ENCODE measurements around the gene WFDC5.

WFDC5 gene

DNA sequence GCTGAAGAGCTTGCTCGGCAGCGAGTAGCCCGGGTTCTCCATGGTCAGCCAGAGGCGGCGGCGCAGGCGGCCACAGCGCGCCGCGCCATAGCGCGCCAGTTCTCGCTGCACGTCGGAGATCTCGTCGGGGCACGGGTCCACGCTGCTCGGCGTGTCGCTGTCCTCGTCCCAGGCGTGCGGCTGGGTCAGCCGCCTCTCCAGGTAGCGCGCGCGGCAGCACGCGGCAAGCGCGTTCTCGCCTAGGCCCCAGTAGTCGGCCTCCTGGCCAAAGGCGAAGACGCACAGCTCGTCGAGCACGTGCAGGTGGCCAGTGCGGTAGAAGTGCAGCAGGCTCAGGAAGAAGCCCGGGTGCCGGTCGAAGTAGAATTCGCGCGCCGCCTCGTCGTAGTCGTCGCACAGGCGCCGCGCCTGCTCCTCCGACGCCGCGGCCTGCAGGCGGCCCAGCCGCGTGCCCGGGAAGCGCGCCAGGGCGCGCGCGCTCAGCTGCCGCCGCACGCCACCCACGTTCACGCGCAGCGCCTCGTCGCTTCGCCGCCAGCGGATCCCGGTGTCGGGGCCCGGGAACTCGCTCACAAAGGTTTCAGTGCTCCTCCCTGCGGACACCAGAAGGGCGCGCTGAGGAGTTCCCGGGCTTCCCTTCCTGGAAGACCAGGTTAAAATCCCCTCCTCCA, 16.7 kb downstream of the WFDC5 start:
- H3K9me3 ChIP-seq (replicated peaks; ENCODE audit: low read length), result no peaks in the 10 kb centered on the region
- peaks cover 31% of the 10 kb centered on the region for H3K27me3 ChIP-seq (ENCODE audit: control insufficient read depth, insufficient read depth, low read length)
- no peaks in the 10 kb centered on the region for H3K36me3 ChIP-seq (ENCODE audit: insufficient read depth, low read length)
- peak overlapping the region; percentile 79 for H3K4me2 ChIP-seq (ENCODE audit: low read length)
- peaks cover 6% of the 10 kb centered on the region for H3K4me1 ChIP-seq (ENCODE audit: control insufficient read depth, insufficient read depth, low read length)
- peak overlapping the region; percentile 49 for H3K4me3 ChIP-seq (ENCODE audit: low read length)
- H3K9ac ChIP-seq (ENCODE audit: low read depth, low read length), result no peak overlapping the region

DNA sequence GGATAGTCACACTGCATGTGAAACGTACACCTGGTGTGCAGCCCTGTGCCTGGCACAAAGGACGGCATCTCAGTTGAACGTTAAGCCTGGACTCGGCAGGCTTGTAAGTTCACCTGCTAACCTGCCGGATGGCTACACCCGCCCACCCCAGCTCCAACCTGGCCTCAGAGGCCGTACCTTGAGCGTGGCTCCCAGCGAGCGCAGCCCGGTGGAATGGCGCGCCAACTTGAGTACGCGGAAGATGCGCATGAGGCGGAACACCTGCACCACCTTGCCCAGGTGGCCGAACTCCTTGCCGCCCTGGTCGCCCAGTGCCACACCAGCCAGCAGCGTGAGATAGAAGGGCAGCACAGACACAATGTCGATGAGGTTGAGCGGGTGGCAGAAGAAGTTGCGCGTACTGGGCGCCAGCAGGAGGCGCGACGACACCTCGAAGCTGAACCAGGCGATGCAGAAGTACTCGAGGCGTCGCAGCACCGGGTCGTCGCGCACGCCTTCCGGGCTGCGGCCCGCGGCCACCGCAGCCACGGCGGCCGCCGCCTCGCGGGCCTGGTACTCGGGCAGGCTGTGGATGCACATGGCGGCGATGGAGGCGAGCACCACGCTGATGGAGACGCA, 17.4 kb downstream of the WFDC5 start:
- peak overlapping the region; percentile 79 for H3K4me2 ChIP-seq (ENCODE audit: low read length)
- no peak overlapping the region for H3K9ac ChIP-seq (ENCODE audit: low read depth, low read length)
- H3K4me1 ChIP-seq (ENCODE audit: control insufficient read depth, insufficient read depth, low read length), result peaks cover 6% of the 10 kb centered on the region
- no peaks in the 10 kb centered on the region for H3K9me3 ChIP-seq (replicated peaks; ENCODE audit: low read length)
- H3K27me3 ChIP-seq (ENCODE audit: control insufficient read depth, insufficient read depth, low read length), result peaks cover 31% of the 10 kb centered on the region
- H3K36me3 ChIP-seq (ENCODE audit: insufficient read depth, low read length), result no peaks in the 10 kb centered on the region
- peak overlapping the region; percentile 49 for H3K4me3 ChIP-seq (ENCODE audit: low read length)

DNA sequence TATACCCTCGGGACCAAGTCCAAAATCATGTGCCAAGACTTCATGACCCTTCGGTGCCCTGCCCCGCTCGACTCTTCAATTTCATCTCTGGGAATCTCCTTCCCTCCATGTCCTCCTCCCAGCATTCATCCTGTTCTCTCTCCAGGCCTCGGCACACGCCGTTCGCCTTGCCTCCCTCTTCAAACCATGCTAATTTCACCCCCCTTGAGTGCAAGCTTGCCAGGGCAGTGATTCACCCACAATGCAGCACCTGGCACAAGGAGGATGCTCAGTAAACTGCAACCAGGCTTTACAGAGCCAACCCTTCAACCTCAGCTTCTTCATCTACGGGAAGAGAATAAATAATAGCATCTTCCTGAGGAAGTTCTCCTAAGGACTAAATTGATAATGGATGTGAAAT, 18.2 kb downstream of the WFDC5 start:
- Histone ChIP-seq H3K4me1 (ENCODE audit: control insufficient read depth, insufficient read depth, low read length) (peaks cover 6% of the 10 kb centered on the region), H3K36me3 (ENCODE audit: insufficient read depth, low read length) (no peaks in the 10 kb centered on the region), H3K9me3 (replicated peaks; ENCODE audit: low read length) (no peaks in the 10 kb centered on the region), H3K9ac (ENCODE audit: low read depth, low read length) (no peak overlapping the region), H3K4me2 (ENCODE audit: low read length) (no peak overlapping the region), H3K4me3 (ENCODE audit: low read length) (no peak overlapping the region), H3K27me3 (ENCODE audit: control insufficient read depth, insufficient read depth, low read length) (peaks cover 31% of the 10 kb centered on the region)

DNA sequence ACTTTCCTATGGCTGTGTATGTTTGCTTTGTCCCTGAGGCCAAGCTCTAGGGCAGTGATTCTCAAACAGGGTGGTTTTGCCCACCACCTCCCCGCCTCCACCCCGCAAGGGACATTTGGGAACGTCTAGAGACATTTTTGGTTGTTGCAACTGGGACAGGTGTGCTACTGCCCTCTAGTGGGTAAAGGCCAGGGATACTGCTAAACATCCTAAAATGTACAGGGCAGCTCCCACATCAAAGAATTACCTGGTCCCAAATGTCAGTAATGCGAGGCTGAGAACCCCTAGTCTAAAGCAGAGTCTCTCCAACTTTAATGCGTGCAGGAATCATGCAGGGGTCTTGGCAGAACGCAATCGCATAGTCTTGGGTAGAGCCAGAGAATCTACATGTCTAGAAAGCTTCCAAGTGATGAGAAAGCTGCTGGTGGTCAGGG, 19.2 kb downstream of the WFDC5 start:
- Histone ChIP-seq H3K4me2 (ENCODE audit: low read length) (no peak overlapping the region), H3K27me3 (ENCODE audit: control insufficient read depth, insufficient read depth, low read length) (peaks cover 31% of the 10 kb centered on the region), H3K9ac (ENCODE audit: low read depth, low read length) (no peak overlapping the region), H3K9me3 (replicated peaks; ENCODE audit: low read length) (no peaks in the 10 kb centered on the region), H3K4me3 (ENCODE audit: low read length) (no peak overlapping the region), H3K36me3 (ENCODE audit: insufficient read depth, low read length) (no peaks in the 10 kb centered on the region), H3K4me1 (ENCODE audit: control insufficient read depth, insufficient read depth, low read length) (peaks cover 6% of the 10 kb centered on the region)

DNA sequence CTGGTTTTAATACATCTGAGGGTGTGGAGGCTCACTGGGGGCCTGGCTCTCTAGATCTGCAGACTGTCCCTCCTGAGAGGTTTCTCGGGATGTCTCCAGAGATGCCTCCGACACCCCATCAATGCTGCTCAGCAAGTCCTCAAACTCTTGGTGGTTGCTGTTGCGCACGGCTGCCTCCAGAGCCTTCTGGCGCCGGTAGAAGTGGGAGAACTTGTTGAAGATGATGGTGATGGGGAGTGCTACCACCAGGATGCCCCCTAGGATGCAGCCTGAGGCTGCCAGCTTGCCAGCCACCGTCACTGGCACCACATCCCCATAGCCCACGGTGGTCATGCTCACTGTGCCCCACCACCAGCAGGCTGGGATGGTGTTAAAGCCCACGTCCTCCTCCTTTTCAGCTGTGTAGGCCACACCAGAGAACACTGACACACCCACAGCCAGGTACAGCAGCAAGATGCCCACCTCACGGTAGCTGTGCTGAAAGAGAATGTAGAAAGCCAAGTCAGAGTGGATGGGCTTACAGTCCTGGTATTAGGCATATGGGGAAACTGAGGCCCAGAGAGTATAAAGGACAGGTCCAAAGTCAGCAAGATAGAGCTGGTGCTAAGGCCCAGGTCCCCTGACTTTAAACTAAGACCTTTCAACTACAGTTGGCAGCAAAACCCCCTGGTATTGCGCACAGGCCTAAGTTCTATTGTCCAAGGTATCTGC, 20.0 kb downstream of the WFDC5 start:
- no peak overlapping the region for H3K4me3 ChIP-seq (ENCODE audit: low read length)
- H3K4me1 ChIP-seq (ENCODE audit: control insufficient read depth, insufficient read depth, low read length), result peaks cover 6% of the 10 kb centered on the region
- no peak overlapping the region for H3K4me2 ChIP-seq (ENCODE audit: low read length)
- H3K9ac ChIP-seq (ENCODE audit: low read depth, low read length), result no peak overlapping the region
- H3K9me3 ChIP-seq (replicated peaks; ENCODE audit: low read length), result no peaks in the 10 kb centered on the region
- H3K27me3 ChIP-seq (ENCODE audit: control insufficient read depth, insufficient read depth, low read length), result peaks cover 31% of the 10 kb centered on the region
- H3K36me3 ChIP-seq (ENCODE audit: insufficient read depth, low read length), result no peaks in the 10 kb centered on the region

DNA sequence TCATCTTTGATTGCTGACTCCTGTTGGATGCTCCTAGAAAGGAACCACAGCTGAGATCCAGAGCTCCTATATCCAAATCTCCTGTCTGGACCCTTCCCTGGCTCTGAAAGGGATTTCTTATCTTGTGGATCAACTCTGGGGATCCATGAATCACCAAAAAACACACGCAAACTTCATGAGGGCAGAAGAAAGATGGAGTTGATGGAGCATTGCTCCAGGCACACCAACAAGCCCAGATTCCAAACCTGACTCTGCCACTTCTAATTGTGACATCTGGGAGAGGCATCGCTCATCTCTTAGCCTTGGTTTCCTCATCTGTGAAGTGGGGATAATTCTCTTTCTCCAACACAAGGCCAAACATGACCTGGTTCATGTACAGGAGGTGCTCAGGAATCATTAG, 20.8 kb downstream of the WFDC5 start:
- Histone ChIP-seq H3K4me1 (ENCODE audit: control insufficient read depth, insufficient read depth, low read length) (peaks cover 6% of the 10 kb centered on the region), H3K4me3 (ENCODE audit: low read length) (no peak overlapping the region), H3K36me3 (ENCODE audit: insufficient read depth, low read length) (no peaks in the 10 kb centered on the region), H3K9me3 (replicated peaks; ENCODE audit: low read length) (no peaks in the 10 kb centered on the region), H3K9ac (ENCODE audit: low read depth, low read length) (no peak overlapping the region), H3K4me2 (ENCODE audit: low read length) (no peak overlapping the region), H3K27me3 (ENCODE audit: control insufficient read depth, insufficient read depth, low read length) (peaks cover 25% of the 10 kb centered on the region)

DNA sequence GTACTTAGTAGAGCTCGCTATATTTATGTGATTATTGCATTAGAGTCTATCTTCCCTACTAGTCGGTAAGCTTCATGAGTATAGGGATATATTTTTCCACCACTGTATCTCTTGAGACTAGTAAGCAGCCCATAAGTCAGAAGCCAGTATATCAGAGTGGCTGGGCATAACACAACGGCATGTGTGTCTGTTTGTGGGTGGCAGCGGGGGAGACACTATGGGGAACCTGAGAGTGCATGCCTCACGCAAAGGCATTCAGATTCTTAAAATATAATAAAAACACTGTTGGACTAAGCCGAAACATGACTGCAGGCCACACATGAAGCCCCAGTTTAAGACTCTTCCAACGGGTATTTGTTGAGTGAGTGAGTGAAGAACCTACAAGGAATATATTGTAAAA, 22.1 kb downstream of the WFDC5 start:
- Histone ChIP-seq H3K4me1 (ENCODE audit: control insufficient read depth, insufficient read depth, low read length) (peaks cover 10% of the 10 kb centered on the region), H3K9me3 (replicated peaks; ENCODE audit: low read length) (no peaks in the 10 kb centered on the region), H3K4me2 (ENCODE audit: low read length) (no peak overlapping the region), H3K27me3 (ENCODE audit: control insufficient read depth, insufficient read depth, low read length) (peaks cover 13% of the 10 kb centered on the region), H3K9ac (ENCODE audit: low read depth, low read length) (no peak overlapping the region), H3K4me3 (ENCODE audit: low read length) (no peak overlapping the region), H3K36me3 (ENCODE audit: insufficient read depth, low read length) (no peaks in the 10 kb centered on the region)

DNA sequence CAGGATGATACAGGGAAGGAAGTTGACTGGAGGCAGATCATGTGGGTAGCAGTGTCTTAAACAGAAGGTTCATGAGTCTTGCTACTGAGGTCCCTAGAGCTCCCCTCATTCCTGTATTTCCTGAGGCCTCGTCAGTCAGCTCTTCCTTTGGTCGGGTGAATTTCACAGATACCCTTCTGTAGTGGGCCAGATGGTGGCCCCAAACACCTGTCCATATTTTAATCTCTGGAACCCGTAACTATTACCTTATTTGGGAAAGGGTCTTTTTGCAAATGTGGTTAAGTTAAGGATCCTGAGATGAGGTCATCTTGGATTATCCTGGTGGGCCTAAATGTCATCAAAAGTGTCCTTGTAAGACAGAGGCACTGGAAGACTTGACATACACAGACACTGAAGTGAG, 23.6 kb downstream of the WFDC5 start:
- H3K36me3 ChIP-seq (ENCODE audit: insufficient read depth, low read length), result no peaks in the 10 kb centered on the region
- H3K4me2 ChIP-seq (ENCODE audit: low read length), result no peak overlapping the region
- H3K9ac ChIP-seq (ENCODE audit: low read depth, low read length), result no peak overlapping the region
- H3K4me1 ChIP-seq (ENCODE audit: control insufficient read depth, insufficient read depth, low read length), result peaks cover 17% of the 10 kb centered on the region
- H3K9me3 ChIP-seq (replicated peaks; ENCODE audit: low read length), result no peaks in the 10 kb centered on the region
- H3K4me3 ChIP-seq (ENCODE audit: low read length), result no peak overlapping the region
- no peaks in the 10 kb centered on the region for H3K27me3 ChIP-seq (ENCODE audit: control insufficient read depth, insufficient read depth, low read length)

DNA sequence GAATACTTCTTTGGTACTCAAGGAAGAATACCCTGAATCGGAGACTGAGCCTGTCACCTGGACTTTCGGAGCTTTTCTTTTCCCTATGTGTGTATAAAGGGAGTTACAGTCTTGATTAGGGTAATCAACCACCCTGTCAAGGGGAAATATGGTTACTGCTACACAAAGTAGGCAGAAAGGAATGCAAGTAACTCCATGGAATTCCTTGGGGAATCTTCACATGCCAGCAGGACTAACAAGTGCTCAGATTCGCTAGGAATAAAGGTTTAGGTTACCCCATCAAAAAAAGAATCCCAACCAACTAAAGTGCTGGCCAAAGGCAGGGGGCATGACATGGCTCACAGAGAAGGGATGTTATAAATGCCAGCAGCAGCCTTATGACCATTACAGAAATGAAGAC, 24.5 kb downstream of the WFDC5 start:
- no peak overlapping the region for H3K4me2 ChIP-seq (ENCODE audit: low read length)

DNA sequence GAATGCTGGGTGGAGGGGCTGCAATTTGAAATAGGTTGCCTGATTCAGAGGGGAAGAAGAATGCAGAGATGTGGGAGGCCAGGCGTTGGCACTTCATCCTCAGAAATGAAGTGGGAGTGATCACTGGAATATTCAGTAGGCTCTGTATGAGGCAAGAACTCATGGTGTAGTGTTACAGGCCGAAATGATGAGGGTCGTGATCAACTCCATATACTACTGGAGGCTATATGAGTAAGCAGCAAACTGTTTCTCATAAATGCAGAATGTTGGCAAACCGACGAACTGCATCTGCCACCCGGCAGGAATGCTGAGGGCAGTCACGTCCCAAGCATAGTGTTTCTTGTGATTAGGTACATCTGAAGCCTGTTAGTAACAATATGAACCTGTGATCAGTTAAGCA, 26.7 kb downstream of the WFDC5 start:
- Histone ChIP-seq H3K4me3 (ENCODE audit: low read length) (no peak overlapping the region), H3K9ac (ENCODE audit: low read depth, low read length) (no peak overlapping the region), H3K4me2 (ENCODE audit: low read length) (peak overlapping the region; percentile 9), H3K4me1 (ENCODE audit: control insufficient read depth, insufficient read depth, low read length) (peaks cover 17% of the 10 kb centered on the region), H3K36me3 (ENCODE audit: insufficient read depth, low read length) (no peaks in the 10 kb centered on the region), H3K9me3 (replicated peaks; ENCODE audit: low read length) (no peaks in the 10 kb centered on the region), H3K27me3 (ENCODE audit: control insufficient read depth, insufficient read depth, low read length) (no peaks in the 10 kb centered on the region)

More for the DNA sequence above, 24.5 kb downstream of the WFDC5 start:
- Histone ChIP-seq H3K4me1 (ENCODE audit: control insufficient read depth, insufficient read depth, low read length) (peaks cover 17% of the 10 kb centered on the region), H3K9me3 (replicated peaks; ENCODE audit: low read length) (no peaks in the 10 kb centered on the region), H3K4me3 (ENCODE audit: low read length) (no peak overlapping the region), H3K27me3 (ENCODE audit: control insufficient read depth, insufficient read depth, low read length) (no peaks in the 10 kb centered on the region), H3K36me3 (ENCODE audit: insufficient read depth, low read length) (no peaks in the 10 kb centered on the region), H3K9ac (ENCODE audit: low read depth, low read length) (no peak overlapping the region)

DNA sequence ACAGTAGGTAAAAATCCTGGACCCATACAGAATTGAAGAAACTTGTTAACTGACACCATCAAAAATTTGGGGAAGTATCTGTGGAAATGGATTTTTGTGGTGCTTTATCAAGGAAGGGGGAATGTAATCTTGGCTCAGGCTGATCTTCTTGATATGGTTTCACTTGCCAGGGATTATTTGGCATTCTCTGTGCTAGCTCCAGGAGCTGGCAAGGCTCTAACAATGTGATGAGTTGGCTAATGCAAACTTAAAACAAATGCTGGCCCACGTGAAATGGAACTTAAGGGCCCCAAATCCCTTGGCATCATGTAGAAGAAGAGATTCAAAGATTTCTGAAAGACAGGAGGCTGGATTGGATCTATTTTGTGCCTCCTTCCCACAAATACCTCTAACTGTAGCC, 27.2 kb downstream of the WFDC5 start:
- Histone ChIP-seq H3K9me3 (replicated peaks; ENCODE audit: low read length) (no peaks in the 10 kb centered on the region), H3K36me3 (ENCODE audit: insufficient read depth, low read length) (no peaks in the 10 kb centered on the region), H3K4me3 (ENCODE audit: low read length) (no peak overlapping the region), H3K27me3 (ENCODE audit: control insufficient read depth, insufficient read depth, low read length) (no peaks in the 10 kb centered on the region), H3K4me1 (ENCODE audit: control insufficient read depth, insufficient read depth, low read length) (peaks cover 17% of the 10 kb centered on the region), H3K9ac (ENCODE audit: low read depth, low read length) (no peak overlapping the region), H3K4me2 (ENCODE audit: low read length) (peak overlapping the region; percentile 9)

Data from skeletal muscle satellite cell (primary cell).